ENCODE measurements around the gene C7orf57.

DNA sequence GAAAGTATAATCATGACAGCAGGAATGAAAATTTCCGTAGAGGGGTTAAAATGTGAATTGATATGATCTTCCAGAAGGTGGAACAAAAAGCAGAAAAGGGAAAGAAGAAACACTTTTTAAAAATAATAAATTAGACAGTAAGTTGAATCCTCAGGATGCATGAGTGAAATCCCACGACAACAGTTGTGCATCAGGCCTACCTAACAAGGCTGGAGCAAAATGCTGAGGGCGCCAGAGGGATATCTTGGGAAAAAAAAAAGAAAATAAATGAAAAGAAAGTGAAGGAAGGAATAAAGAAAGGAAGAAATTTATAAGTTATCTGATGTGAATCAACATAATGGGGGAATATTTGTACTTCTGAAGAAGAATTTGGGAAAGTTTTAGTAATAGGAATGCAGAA, 42.9 kb upstream of the C7orf57 start:
- TF ChIP-seq POLR2A (IDR thresholded peaks at IDR 0.05; ENCODE audit: low read depth) (no peak), POLR2AphosphoS5 (IDR thresholded peaks at IDR 0.05) (no peak)
